HG03060 (cell line): ENCODE data around the gene ADAMTS8.

Experiments
- ATAC-seq: cut with Tn5 transposase; IDR thresholded peaks from one replicate; pipeline ENCODE4 v1.9.1; 2021; ENCODE audit warnings: low read depth, moderate number of reproducible peaks; ENCODE audit not compliant: unreplicated experiment

ADAMTS8 gene

GRCh38 chr11:130400781-130401483 is 27.5 kb downstream of the ADAMTS8 start:
- ATAC-seq: no peak

- no peak for ATAC-seq
These were observed 29.2 kb downstream of the ADAMTS8 start for GRCh38 chr11:130399196-130399595.

- no peak for ATAC-seq
These were observed 30.6 kb downstream of the ADAMTS8 start for GRCh38 chr11:130397780-130398179.

DNA sequence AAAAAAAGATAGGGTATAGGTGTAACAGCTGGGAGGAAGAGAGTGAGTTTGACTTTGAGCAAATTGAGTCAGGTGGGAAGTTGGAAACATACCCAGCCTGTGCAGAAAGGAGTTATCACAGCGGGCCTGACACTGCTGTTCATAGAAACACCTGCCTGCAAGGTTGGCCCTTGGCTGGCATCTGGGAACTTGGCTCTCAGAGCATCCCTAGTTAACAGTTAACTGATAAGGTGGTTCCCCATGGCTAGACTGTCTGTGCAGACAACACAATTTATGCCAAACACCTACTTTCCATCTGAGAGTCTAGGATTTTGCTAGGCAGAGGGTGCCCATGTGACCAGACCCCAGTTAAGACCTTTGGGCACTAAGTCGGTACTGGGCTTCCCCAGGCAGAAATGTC is 31.4 kb downstream of the ADAMTS8 start:
- no peak for ATAC-seq

DNA sequence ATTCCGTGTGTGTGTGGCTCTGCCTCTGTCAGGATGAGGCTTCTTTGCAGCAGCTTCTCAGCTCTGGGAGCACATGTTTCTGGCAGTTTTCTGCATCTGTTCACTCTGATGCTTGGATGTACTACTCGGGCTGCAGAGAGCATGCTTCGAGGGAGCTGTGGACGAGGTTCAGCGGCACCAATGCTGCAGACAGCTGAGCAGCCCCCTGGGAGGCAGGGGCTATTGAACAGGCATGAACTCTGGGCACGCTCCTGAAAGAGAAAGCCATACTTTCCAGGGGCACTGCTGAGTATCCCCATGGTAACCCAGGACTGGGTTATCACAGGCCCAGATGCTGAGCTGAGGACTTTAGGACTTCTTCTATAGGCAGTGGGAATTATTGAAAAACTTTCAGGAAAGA is 33.8 kb downstream of the ADAMTS8 start:
- ATAC-seq: no peak

DNA sequence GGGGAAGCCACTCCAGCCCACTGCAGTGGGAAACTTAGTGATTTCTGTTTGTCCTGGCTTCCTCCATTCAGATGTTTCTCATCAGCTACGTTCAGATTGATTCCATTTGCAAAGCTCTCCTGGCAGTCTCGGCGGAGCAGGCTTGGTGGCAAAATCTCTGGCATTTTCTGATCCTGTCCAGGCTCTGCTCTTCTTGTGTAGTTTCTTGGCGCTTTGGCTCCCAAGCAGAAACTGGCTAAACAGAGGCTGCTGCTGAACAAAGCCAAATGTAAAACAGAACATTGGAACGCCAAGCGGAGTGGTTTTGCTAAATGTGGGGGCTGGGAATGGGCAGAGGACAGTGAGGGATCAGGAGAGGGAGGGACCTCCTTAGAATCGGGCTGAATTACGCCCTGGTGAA is 36.7 kb downstream of the ADAMTS8 start:
- ATAC-seq: no peak

- ATAC-seq: no peak
These were observed 38.2 kb downstream of the ADAMTS8 start for GRCh38 chr11:130390071-130390758.

- ATAC-seq: no peak
These were observed 39.0 kb downstream of the ADAMTS8 start for GRCh38 chr11:130389335-130389935.

DNA sequence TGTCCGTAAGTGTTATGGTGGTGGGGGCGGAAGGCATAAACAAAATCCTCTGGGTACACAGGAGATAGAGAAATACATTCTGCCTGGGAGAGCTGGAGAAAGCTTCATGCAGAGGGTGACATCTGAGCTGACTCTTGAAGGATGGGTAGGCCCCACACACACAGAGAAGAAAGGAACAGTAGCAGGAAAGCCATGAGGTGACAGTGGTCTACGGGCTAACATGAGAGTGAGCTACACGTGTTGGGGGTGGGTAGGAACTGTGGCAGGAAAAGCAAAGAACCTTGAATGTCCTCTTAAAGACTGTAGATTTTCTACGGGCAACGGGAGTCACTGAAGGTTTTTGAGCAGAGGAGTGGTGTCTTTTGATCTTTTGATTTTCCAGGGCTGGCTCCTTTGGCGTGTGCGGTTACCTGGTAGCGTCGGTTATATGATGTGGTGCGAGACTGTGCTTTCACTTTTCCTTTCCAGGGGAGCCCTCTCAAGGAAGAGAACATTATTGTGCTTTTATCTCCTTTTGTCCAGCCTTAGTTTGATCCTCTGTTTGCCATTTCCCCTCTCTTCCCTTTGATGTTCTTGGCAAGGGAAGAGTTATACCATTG is 39.7 kb downstream of the ADAMTS8 start:
- no peak for ATAC-seq

GRCh38 chr11:130386056-130386455 is 42.4 kb downstream of the ADAMTS8 start:
- no peak for ATAC-seq

- ATAC-seq: no peak
These were observed 44.8 kb downstream of the ADAMTS8 start for GRCh38 chr11:130383344-130384211.

DNA sequence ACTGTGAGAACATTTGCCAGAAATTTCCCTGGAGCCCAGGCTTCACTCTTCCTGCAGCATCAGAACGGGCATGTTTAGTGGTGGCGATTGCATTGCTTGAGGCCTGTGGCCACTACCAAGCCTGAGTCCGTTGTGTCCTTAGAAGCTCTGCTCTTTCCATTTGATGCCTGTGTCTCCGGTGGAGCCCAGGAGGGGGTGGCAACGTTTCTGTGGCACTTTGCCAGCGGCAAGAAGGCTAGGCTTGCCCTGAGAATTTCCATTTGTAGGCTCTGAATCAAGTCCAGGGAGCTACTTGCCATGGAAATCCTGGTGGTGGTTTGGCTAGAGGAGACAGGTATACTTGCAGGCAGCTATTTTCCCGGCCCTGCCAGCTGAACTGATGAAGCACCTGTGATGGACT is 47.1 kb downstream of the ADAMTS8 start:
- ATAC-seq: no peak

DNA sequence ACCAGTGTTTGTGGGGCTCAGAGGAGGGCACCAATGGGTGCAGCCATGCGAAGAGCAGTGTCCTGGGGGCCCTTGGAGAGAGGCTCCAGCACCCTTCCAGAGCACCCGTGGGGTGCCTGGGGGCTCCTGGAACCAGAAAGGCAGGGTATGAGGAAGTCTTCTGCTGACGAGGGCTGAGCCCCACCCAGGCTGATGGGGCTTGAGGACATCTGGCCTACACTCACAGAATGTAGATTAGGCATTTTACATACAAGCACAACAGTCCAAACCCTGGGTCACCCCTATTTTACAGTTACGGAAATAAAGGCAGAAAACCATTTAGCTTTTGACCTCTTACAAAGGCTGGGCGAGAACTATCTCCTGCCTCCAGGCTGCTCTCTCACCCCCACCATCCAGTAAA is 47.6 kb downstream of the ADAMTS8 start:
- ATAC-seq: no peak

GRCh38 chr11:130379276-130379675 is 49.1 kb downstream of the ADAMTS8 start:
- ATAC-seq: no peak

DNA sequence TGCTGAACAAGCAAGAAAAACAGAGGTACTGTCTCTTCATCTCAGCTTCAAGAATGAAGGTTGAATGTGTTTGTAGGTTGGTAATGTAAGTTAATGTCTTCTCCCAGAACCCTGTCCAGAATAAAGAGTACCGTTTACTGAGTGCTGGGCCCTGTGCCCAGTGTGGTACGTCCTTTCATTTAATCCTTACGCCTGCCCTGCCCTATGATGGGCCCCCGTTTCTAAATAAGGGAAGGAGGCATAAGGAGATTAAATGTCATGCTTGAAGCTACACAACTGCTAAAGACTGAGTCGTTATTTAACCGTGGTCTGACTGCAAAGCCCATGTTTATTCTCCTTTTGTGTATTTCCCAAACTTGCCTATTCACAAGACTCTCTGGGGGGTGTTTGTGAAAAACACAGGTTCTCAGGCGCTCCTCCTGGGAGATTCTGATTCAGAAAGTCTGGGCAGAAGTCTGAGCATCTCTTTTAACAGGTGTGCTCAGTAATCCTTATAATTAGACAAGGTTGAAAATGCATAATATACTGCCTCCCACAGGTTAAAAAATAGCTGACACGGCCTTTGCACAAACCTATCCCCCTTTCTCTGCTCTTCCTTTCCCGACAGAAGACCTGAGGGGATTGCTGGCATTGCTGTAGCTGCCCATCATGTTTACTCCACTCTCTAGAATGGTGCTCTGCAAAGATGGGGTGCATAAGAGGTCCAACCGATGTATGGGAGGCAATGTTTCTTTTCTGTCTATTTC is 57.4 kb downstream of the ADAMTS8 start:
- no peak for ATAC-seq

- no peak for ATAC-seq
These were observed 58.7 kb downstream of the ADAMTS8 start for GRCh38 chr11:130369713-130370112.

DNA sequence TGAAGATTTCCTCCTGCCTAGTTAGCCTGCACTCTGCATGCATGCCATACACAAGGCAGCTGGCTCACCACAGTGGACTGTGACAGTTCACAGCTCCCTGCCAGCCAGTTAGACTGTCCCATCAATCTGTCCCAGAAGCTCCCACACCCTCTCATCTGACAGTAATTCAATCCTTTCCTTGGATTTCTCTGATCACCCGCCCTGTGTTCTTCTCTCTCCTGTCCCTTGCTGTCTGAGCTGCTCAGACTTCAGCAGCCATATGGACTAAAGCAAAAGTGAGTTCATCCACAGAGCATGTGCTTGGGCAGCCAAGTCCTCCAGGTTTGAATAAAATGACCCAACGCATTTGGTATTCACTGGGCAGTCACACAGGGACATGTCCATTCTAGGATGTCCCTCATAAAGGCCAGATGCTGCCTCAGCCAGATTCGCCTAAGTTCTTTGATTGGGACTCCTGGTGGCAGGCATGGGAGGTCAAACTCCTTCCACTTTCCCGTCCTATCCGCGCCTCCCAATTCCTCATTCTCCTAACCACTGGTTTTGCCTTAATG is 59.2 kb downstream of the ADAMTS8 start:
- ATAC-seq: no peak

DNA sequence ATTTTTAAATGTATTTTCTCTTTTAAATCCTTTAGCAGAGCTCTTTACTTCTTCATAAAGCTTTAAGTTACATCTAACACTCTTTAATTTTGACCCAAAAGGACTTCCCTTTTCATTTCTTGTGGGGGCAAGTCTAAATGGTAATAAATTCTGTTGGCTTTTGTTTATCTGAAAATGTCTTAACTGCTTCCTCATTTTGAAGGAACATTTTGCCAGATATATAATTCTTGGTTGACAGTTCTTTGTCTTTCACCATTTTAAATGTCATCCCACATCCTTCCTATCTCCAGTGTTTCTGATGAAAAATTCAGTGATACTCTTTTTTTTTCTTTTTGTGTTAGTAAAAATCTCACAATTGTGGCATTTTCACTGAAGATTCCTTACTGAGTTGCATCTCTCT is 69.0 kb downstream of the ADAMTS8 start:
- ATAC-seq: no peak

DNA sequence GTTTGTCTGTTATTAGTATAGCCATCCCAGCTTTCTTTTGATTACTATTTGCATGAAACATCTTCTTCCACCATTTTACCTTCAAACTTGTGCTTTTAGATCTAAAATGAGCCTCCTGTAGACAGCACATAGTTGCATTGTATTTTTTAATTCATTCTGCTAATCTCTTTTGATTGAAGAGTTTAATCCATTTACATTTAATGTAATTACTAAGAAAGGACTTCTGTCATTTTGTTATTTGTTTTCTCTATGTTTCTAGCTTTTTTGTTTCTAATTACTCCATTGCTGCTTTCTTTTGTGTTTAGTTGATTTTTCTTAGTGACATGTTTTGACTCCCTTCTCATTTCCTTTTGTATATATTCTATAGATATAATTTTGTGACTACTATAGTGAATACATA is 70.0 kb downstream of the ADAMTS8 start:
- ATAC-seq: no peak
